Measurements from ENCODE around the gene DBP. TPM values are rescaled to one million over a fixed set of nuclear protein-coding genes. Genes with fewer than 3 reads are reported as not detected.
A peak's percentile ranks its signal among the peaks of the same experiment; 100 is the strongest.

The DBP gene
- total RNA-seq, 2 donors from 2014 or later = 14.3 to 52.7 TPM

- Histone ChIP-seq H3K27me3 (replicated peaks; ENCODE audit: insufficient read depth) (no peaks in the 10 kb centered on the region), H3K27ac (no peak overlapping the region), H3K4me3 (no peak overlapping the region), H3K4me1 (replicated peaks) (peaks cover 7% of the 10 kb centered on the region), H3K36me3 (no peaks in the 10 kb centered on the region), H3K9me3 (no peaks in the 10 kb centered on the region)
- intact Hi-C loops (cut with DNase I) = loop anchor here (5.0 to 10.0 kb wide), 2 partner anchors 69 to 322 kb away; partner anchors contain the start of gene FTL
- DNase-seq (ENCODE audit: low spot score) = no peak
- WGBS = 92% methylated on average over 5 of the region's 5 CpGs
- TF ChIP-seq POLR2A (IDR thresholded peaks at IDR 0.05) (no peak), POLR2AphosphoS5 (IDR thresholded peaks at IDR 0.05) (no peak), CTCF (IDR thresholded peaks at IDR 0.05) (no peak)
These were observed 5.7 kb upstream of the DBP start for GRCh38 chr19:48642862-48643261.

DNA sequence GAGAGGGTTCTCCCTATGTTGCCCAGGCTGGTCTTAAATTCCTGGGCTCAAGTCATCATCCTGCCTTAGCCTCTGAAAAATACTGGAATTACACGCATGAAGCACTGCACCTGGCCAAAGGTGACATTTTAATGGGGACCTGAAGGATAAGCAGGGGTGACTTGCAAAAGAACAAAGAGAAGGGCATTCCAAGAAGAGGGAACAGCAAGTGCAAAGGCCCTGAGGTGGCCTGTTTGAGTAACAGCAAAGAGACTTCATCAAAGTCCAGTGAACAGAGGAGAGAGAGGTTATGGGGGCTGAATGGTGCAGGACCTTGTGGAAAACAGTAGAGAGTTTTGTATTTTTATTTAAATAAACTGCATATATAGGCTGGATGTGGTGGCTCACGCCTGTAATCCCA, 4.7 kb upstream of the DBP start:
- Histone ChIP-seq H3K9me3 (no peaks in the 10 kb centered on the region), H3K4me3 (no peak overlapping the region), H3K4me1 (replicated peaks) (peaks cover 7% of the 10 kb centered on the region), H3K27ac (no peak overlapping the region), H3K36me3 (no peaks in the 10 kb centered on the region), H3K27me3 (replicated peaks; ENCODE audit: insufficient read depth) (no peaks in the 10 kb centered on the region)
- intact Hi-C loops (cut with DNase I) = loop anchor here (5.0 to 10.0 kb wide), 2 partner anchors 70 to 323 kb away; partner anchors contain the start of gene FTL
- 97% methylated on average over 2 of the region's 2 CpGs for whole genome bisulfite sequencing
- TF ChIP-seq POLR2A (IDR thresholded peaks at IDR 0.05) (no peak), CTCF (IDR thresholded peaks at IDR 0.05) (no peak), POLR2AphosphoS5 (IDR thresholded peaks at IDR 0.05) (no peak)
- no peak for DNase-seq (ENCODE audit: low spot score)

- TF ChIP-seq POLR2AphosphoS5 (IDR thresholded peaks at IDR 0.05) (no peak), POLR2A (IDR thresholded peaks at IDR 0.05) (no peak), CTCF (IDR thresholded peaks at IDR 0.05) (no peak)
- Histone ChIP-seq H3K27me3 (replicated peaks; ENCODE audit: insufficient read depth) (no peaks in the 10 kb centered on the region), H3K36me3 (no peaks in the 10 kb centered on the region), H3K4me1 (replicated peaks) (peaks cover 5% of the 10 kb centered on the region), H3K4me3 (no peak overlapping the region), H3K9me3 (no peaks in the 10 kb centered on the region), H3K27ac (no peak overlapping the region)
- intact Hi-C loops (cut with DNase I) = loop anchor here (5.0 to 10.0 kb wide), 2 partner anchors 73 to 325 kb away; partner anchors contain the start of gene FTL
- 68% methylated on average over 33 of the region's 33 CpGs for WGBS
- DNase-seq (ENCODE audit: low spot score) = no peak
These were observed 2.5 kb upstream of the DBP start for GRCh38 chr19:48639483-48640375.

DNA sequence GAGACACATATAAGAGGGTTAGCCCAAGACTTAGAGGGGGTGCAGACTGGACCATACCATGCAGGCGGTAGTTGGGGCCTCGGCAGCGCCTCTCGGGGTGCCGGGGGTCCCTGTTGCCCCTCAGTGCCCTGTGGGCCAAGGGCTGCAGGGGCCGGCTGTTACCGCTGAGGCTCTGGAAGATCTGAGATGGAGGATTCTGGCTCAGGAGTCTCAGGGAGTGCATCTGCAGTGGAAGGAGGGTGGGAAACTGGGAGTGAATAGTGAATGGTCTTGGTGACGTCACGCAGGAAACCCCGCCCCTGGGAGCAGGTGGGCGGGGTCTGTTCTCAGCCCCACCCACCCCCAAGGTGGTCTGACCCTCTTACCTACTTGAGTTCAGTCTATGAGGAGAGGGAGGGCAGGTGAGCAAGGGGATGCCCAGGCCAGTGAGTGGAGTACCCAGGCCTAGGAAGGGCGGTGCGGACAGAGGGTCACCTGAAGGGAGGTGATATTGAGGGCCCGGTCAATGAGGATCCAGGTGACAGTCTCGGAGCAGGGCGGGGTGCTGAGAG, 1.7 kb upstream of the DBP start:
- intact Hi-C loops (cut with DNase I) = no loop called here
- no peak for DNase-seq (ENCODE audit: low spot score)
- WGBS = 73% methylated on average over 16 of the region's 16 CpGs
- peaks cover 11% of the 10 kb centered on the region for H3K4me1 ChIP-seq (replicated peaks)
- H3K36me3 ChIP-seq = no peaks in the 10 kb centered on the region
- TF ChIP-seq POLR2AphosphoS5 (IDR thresholded peaks at IDR 0.05) = no peak
- TF ChIP-seq POLR2A (IDR thresholded peaks at IDR 0.05) = no peak
- H3K27ac ChIP-seq = peak overlapping the region; percentile 98 to 99
- no peaks in the 10 kb centered on the region for H3K9me3 ChIP-seq
- H3K27me3 ChIP-seq (replicated peaks; ENCODE audit: insufficient read depth) = no peaks in the 10 kb centered on the region
- no peak overlapping the region for H3K4me3 ChIP-seq

DNA sequence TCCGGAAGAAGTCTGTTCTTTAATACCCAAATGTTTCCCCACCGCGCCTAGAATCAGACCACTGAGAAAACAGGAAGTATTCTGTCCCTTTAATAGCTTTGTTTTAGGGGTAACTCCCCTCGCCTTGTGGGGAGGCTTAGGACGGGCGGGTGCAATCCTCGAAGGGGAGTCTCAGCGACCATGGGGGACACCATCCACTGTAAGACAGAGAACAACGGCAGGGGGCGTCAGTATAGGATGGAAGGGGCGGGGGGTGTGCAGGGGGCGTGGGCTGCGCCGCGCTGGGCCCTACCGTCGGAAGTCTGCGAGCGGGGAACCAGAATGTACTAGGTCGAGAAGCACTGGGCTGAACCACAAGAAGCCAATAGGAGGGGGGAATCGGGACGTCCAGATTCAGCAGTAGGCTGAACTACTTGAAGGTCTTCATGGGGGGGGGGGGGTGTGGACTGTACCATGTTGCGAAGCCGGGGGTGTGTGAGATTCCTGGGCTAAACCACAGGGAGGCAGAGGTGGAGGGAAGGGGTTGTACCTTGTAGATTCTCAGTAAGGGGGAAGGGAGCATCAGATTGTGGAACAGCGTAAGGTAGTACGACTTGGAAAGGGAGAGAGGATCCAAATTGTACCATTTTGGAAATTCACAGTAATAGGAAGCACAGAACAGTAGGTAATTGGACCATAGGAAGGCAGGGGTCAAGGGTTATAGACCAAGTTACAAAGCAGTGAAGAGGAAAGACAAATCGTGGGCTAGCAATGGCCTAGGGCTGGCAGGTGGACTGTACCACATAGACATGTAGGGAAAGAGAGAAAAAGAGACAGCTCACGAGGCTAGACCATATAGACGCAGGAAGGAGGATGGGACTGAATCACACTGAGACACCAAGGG, 1.0 kb upstream of the DBP start:
- no peaks in the 10 kb centered on the region for H3K9me3 ChIP-seq
- intact Hi-C loops (cut with DNase I) = no loop called here
- peak; percentile 72 for TF ChIP-seq POLR2AphosphoS5 (IDR thresholded peaks at IDR 0.05)
- TF ChIP-seq POLR2A (IDR thresholded peaks at IDR 0.05) = peak; percentile 53
- TF ChIP-seq CTCF (IDR thresholded peaks at IDR 0.05) = no peak
- no peaks in the 10 kb centered on the region for H3K27me3 ChIP-seq (replicated peaks; ENCODE audit: insufficient read depth)
- DNase-seq (ENCODE audit: low spot score) = peak; percentile 88
- peaks cover 15% of the 10 kb centered on the region for H3K4me1 ChIP-seq (replicated peaks)
- peak overlapping the region; percentile 72 to 77 for H3K4me3 ChIP-seq
- 7% methylated on average over 29 of the region's 29 CpGs for WGBS
- no peaks in the 10 kb centered on the region for H3K36me3 ChIP-seq
- H3K27ac ChIP-seq = peak overlapping the region; percentile 98 to 99

Data from prostate gland (tissue), 2 donors.